GM23338 (cell line): ENCODE results near the gene NRCAM.

Source experiments
- CTCF ChIP-seq, 2 experiments: fragments of 200-600 bp in 1 of 2; sonication (generic) in 1 of 2; conservative IDR thresholded peaks; 2 replicates each; pipeline versions ENCODE4 v1.5.1 to v1.6.1; 2016 to 2017; ENCODE audit warnings: antibody characterized with exemption in 2 of 2, low read depth in 2 of 2, mild to moderate bottlenecking in 2 of 2, moderate library complexity in 1 of 2
- EZH2 ChIP-seq: fragments of 200-600 bp; sonication (generic); IDR thresholded peaks from one replicate; pipeline ENCODE4 v1.8.0; 2017; ENCODE audit warnings: antibody characterized with exemption, mild to moderate bottlenecking, low read depth; ENCODE audit not compliant: unreplicated experiment
- EZH2phosphoT487 ChIP-seq: fragments of 200-600 bp; sonication (generic); IDR thresholded peaks from one replicate; pipeline ENCODE4 v1.8.1; 2018; ENCODE audit warnings: antibody characterized with exemption; ENCODE audit not compliant: unreplicated experiment
- ZNF331 ChIP-seq: fragments of 250-450 bp; sonication (Bioruptor Pico); IDR thresholded peaks from 2 replicates; pipeline ENCODE4 v1.5.0; 2020; ENCODE audit warnings: low read depth, mild to moderate bottlenecking, moderate library complexity

- TF ChIP-seq CTCF (conservative IDR thresholded peaks at IDR 0.05; ENCODE audit: low read depth in 2 of 2): no peak
- TF ChIP-seq EZH2: no peak
- TF ChIP-seq ZNF331: no peak
- TF ChIP-seq EZH2phosphoT487: no peak
These were observed 5.6 kb upstream of the NRCAM start for GRCh38 chr7:108461840-108462239.
